Liver (tissue), 9 donors: Measurements from ENCODE around the gene FKRP. TPM values are rescaled to one million over a fixed set of nuclear protein-coding genes. Genes with fewer than 3 reads are reported as not detected.

Source experiments
- DNase-seq: peaks from one replicate; pipeline ENCODE4 v3.0.0-alpha.2; 2017; ENCODE audit warnings: low spot score
- H3K27ac ChIP-seq, 2 donors: one replicate each; pipeline ENCODE4 v1.7.0; 2013; ENCODE audit warnings: inconsistent platforms in 2 of 2, low read length in 2 of 2, control low read depth in 1 of 2, low read depth in 1 of 2, mild to moderate bottlenecking in 1 of 2
- H3K27me3 ChIP-seq, 4 donors: one replicate each; pipeline versions ENCODE4 v1.6.1 to v1.7.0; 2013; ENCODE audit warnings: low read length in 3 of 4, inconsistent platforms in 1 of 4, mild to moderate bottlenecking in 1 of 4, moderate library complexity in 1 of 4; ENCODE audit not compliant: control insufficient read depth in 4 of 4, insufficient read depth in 4 of 4
- H3K36me3 ChIP-seq, 4 donors: one replicate each; pipeline versions ENCODE4 v1.6.1 to v1.7.0; 2013; ENCODE audit warnings: low read length in 3 of 4, mild to moderate bottlenecking in 3 of 4, low read depth in 1 of 4, moderate library complexity in 1 of 4; ENCODE audit not compliant: control insufficient read depth in 4 of 4, insufficient read depth in 3 of 4
- H3K4me1 ChIP-seq, 4 donors: one replicate each; pipeline versions ENCODE4 v1.6.1 to v1.7.0; 2013; ENCODE audit warnings: low read length in 3 of 4, mild to moderate bottlenecking in 3 of 4, moderate library complexity in 1 of 4; ENCODE audit not compliant: control insufficient read depth in 4 of 4, insufficient read depth in 4 of 4
- H3K4me3 ChIP-seq, 3 donors: one replicate each; pipeline versions ENCODE4 v1.6.1 to v1.7.0; 2013; ENCODE audit warnings: low read length in 3 of 3, control low read depth in 1 of 3, low read depth in 1 of 3, mild to moderate bottlenecking in 1 of 3
- H3K9ac ChIP-seq, 2 donors: one replicate each; pipeline ENCODE4 v1.7.0; 2013; ENCODE audit warnings: low read length in 2 of 2, mild to moderate bottlenecking in 2 of 2, moderate library complexity in 2 of 2, control low read depth in 1 of 2, low read depth in 1 of 2
- H3K9me3 ChIP-seq, 4 donors: one replicate each; pipeline versions ENCODE4 v1.6.1 to v1.7.0; 2013; ENCODE audit warnings: low read length in 3 of 4; ENCODE audit not compliant: control insufficient read depth in 4 of 4
- CTCF ChIP-seq: fragments of 150-350 bp; IDR thresholded peaks from 2 replicates; pipeline ENCODE4 v1.5.1; 2017; ENCODE audit warnings: improper control_type of control experiment, low read depth, low read length; ENCODE audit not compliant: missing input control
- EGR1 ChIP-seq, 2 donors: IDR thresholded peaks; 2 replicates each; pipeline ENCODE4 v1.6.1; 2016 to 2018; ENCODE audit warnings: antibody characterized with exemption in 2 of 2, low read depth in 2 of 2
- FOXA1 ChIP-seq: IDR thresholded peaks from 2 replicates; pipeline ENCODE4 v1.6.1; 2016; ENCODE audit warnings: antibody characterized with exemption
- GABPA ChIP-seq, 2 donors: IDR thresholded peaks in 1 of 2; conservative IDR thresholded peaks in 1 of 2; 2 replicates each; pipeline ENCODE4 v1.6.1; 2016; ENCODE audit warnings: antibody characterized with exemption in 2 of 2, mild to moderate bottlenecking in 1 of 2, moderate library complexity in 1 of 2
- HNF4A ChIP-seq, 2 donors: conservative IDR thresholded peaks; 2 replicates each; pipeline ENCODE4 v1.6.1; 2016; ENCODE audit warnings: antibody characterized with exemption in 2 of 2, mild to moderate bottlenecking in 2 of 2
- HNF4G ChIP-seq: IDR thresholded peaks from 2 replicates; pipeline ENCODE4 v1.6.1; 2016; ENCODE audit warnings: antibody characterized with exemption
- JUND ChIP-seq, 2 donors: IDR thresholded peaks; 2 replicates each; pipeline ENCODE4 v1.6.1; 2016; ENCODE audit warnings: antibody characterized with exemption in 2 of 2
- MAX ChIP-seq: IDR thresholded peaks from 2 replicates; pipeline ENCODE4 v1.6.1; 2016; ENCODE audit warnings: antibody characterized with exemption
- NR2F2 ChIP-seq: IDR thresholded peaks from 2 replicates; pipeline ENCODE4 v1.6.1; 2016; ENCODE audit warnings: antibody characterized with exemption
- RXRA ChIP-seq, 2 donors: IDR thresholded peaks; 2 replicates each; pipeline ENCODE4 v1.6.1; 2017 to 2018; ENCODE audit warnings: antibody characterized with exemption in 2 of 2, mild to moderate bottlenecking in 1 of 2
- SP1 ChIP-seq: IDR thresholded peaks from 2 replicates; pipeline ENCODE4 v1.6.1; 2018; ENCODE audit warnings: antibody characterized with exemption, mild to moderate bottlenecking
- TAF1 ChIP-seq: conservative IDR thresholded peaks from 2 replicates; pipeline ENCODE4 v1.6.1; 2016; ENCODE audit warnings: antibody characterized with exemption, mild to moderate bottlenecking
- ZBTB33 ChIP-seq: IDR thresholded peaks from 2 replicates; pipeline ENCODE4 v1.6.1; 2016; ENCODE audit warnings: antibody characterized with exemption
- WGBS: extraction: QIAGEN DNeasy Blood & Tissue Kit; methylation state at CpG from one replicate; pipeline ENCODE4 v1.1.7; 2013; 5-methylcytosine and 5-hydroxymethylcytosine counted together
- polyA plus RNA-seq, 2 donors: library from polyadenylated mRNA; stranded (reverse) in 1 of 2; unstranded in 1 of 2; fragments of 200-250 nt in 1 of 2; fragments of >200 nt in 1 of 2; fragmentation: Nextera tagmentation in 1 of 2; extraction: Ambion mirVana in 1 of 2; gene quantifications; one replicate each; pipeline versions ENCODE4 v1.2.1 to v1.2.3, GENCODE V29; 2013 to 2015
- total RNA-seq, 2 donors: library from RNA; depleted of rRNA; stranded (reverse); fragments of >200 nt; gene quantifications; one replicate each; pipeline ENCODE4 v1.2.3, GENCODE V29; 2014
- TF ChIP-seq, protein P1 (sequence below): IDR thresholded peaks from 2 replicates; pipeline ENCODE4 v1.6.1; 2016; ENCODE audit warnings: antibody characterized with exemption, mild to moderate bottlenecking
- donor health status: healthy.
- donor health status: healthy.
- donor health status: healthy.
- donor health status: healthy.
- donor health status: healthy.

FKRP gene
- total and polyA plus RNA-seq, 4 donors: 2.5 to 11.1 (median 8.1) TPM

GRCh38 chr19:46733690-46734292 is 12.1 kb upstream of the FKRP start:
- whole genome bisulfite sequencing: 77% methylated on average over 11 of the region's 11 CpGs
- H3K4me1 ChIP-seq: peaks cover 0 to 31% (median 15%) of the 10 kb centered on the region in 4 donors
- DNase-seq: no peak
- H3K27ac ChIP-seq: no peak overlapping the region
- no peaks in the 10 kb centered on the region for H3K27me3 ChIP-seq
- H3K4me3 ChIP-seq: no peak overlapping the region
- peaks cover 12 to 40% (median 22%) of the 10 kb centered on the region in 4 donors for H3K36me3 ChIP-seq
- no peak overlapping the region for H3K9ac ChIP-seq
- TF ChIP-seq NR2F2: no peak
- no peak for TF ChIP-seq EGR1 (IDR thresholded peaks at IDR 0.05; ENCODE audit: low read depth in 2 of 2)
- TF ChIP-seq HNF4G: no peak
- no peak for TF ChIP-seq MAX
- no peak for TF ChIP-seq JUND (IDR thresholded peaks at IDR 0.05)
- TF ChIP-seq, protein P1, sequence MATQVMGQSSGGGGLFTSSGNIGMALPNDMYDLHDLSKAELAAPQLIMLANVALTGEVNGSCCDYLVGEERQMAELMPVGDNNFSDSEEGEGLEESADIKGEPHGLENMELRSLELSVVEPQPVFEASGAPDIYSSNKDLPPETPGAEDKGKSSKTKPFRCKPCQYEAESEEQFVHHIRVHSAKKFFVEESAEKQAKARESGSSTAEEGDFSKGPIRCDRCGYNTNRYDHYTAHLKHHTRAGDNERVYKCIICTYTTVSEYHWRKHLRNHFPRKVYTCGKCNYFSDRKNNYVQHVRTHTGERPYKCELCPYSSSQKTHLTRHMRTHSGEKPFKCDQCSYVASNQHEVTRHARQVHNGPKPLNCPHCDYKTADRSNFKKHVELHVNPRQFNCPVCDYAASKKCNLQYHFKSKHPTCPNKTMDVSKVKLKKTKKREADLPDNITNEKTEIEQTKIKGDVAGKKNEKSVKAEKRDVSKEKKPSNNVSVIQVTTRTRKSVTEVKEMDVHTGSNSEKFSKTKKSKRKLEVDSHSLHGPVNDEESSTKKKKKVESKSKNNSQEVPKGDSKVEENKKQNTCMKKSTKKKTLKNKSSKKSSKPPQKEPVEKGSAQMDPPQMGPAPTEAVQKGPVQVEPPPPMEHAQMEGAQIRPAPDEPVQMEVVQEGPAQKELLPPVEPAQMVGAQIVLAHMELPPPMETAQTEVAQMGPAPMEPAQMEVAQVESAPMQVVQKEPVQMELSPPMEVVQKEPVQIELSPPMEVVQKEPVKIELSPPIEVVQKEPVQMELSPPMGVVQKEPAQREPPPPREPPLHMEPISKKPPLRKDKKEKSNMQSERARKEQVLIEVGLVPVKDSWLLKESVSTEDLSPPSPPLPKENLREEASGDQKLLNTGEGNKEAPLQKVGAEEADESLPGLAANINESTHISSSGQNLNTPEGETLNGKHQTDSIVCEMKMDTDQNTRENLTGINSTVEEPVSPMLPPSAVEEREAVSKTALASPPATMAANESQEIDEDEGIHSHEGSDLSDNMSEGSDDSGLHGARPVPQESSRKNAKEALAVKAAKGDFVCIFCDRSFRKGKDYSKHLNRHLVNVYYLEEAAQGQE: no peak
- TF ChIP-seq ZBTB33: no peak
- no peak for TF ChIP-seq CTCF
- TF ChIP-seq TAF1: no peak
- TF ChIP-seq SP1: no peak
- no peak for TF ChIP-seq FOXA1
- TF ChIP-seq HNF4A (conservative IDR thresholded peaks at IDR 0.05): no peak
- TF ChIP-seq GABPA (IDR thresholded peaks at IDR 0.05 in 1 of 2, conservative IDR thresholded peaks at IDR 0.05 in 1 of 2): no peak
- no peaks in the 10 kb centered on the region for H3K9me3 ChIP-seq

- Histone ChIP-seq H3K9me3 (no peaks in the 10 kb centered on the region), H3K4me3 (no peak overlapping the region), H3K36me3 (peaks cover 2 to 19% (median 16%) of the 10 kb centered on the region in 4 donors), H3K27ac (no peak overlapping the region), H3K27me3 (no peaks in the 10 kb centered on the region), H3K4me1 (peaks cover 0 to 34% (median 22%) of the 10 kb centered on the region in 4 donors), H3K9ac (no peak overlapping the region)
- TF ChIP-seq RXRA (IDR thresholded peaks at IDR 0.05): peak in 1 of 2 donors; percentile 28
- TF ChIP-seq HNF4A (conservative IDR thresholded peaks at IDR 0.05): no peak
- TF ChIP-seq CTCF: no peak
- TF ChIP-seq JUND (IDR thresholded peaks at IDR 0.05): no peak
- TF ChIP-seq ZBTB33: no peak
- WGBS: 72% methylated on average over 22 of the region's 22 CpGs
- peak; percentile 78 for DNase-seq
Measured at GRCh38 chr19:46736531-46737297, 9.1 kb upstream of the FKRP start.
